ENCODE measurements around the gene DPEP1. TPM values are rescaled to one million over a fixed set of nuclear protein-coding genes. Genes with fewer than 3 reads are reported as not detected.
A peak's percentile ranks its signal among the peaks of the same experiment; 100 is the strongest.

DPEP1 gene
- total and polyA plus RNA-seq, 2 experiments from 2014 or later, result not detected

- no peaks in the 10 kb centered on the region for H3K9me2 ChIP-seq (ENCODE audit: insufficient read depth)
- TF ChIP-seq EZH2phosphoT487 (IDR thresholded peaks at IDR 0.05; ENCODE audit: insufficient read depth, low read depth) (no peak), EZH2 (IDR thresholded peaks at IDR 0.05; ENCODE audit: insufficient read depth, poor library complexity, severe bottlenecking) (no peak)
- no peak overlapping the region for H3K4me2 ChIP-seq (ENCODE audit: unreplicated experiment)
- no peaks in the 10 kb centered on the region for H3K36me3 ChIP-seq (ENCODE audit: low read depth)
- H3K27me3 ChIP-seq (replicated peaks; ENCODE audit: insufficient read depth), result no peaks in the 10 kb centered on the region
- peaks cover 4% of the 10 kb centered on the region; the same call in 1 of the 2 replicates for H3F3A ChIP-seq (ENCODE audit: insufficient read depth)
- no peak overlapping the region for H3K27ac ChIP-seq
- no peak overlapping the region for H3K4me3 ChIP-seq
- no peak overlapping the region for H2AFZ ChIP-seq
- no peaks in the 10 kb centered on the region for H3K9me3 ChIP-seq (ENCODE audit: low read depth)
- H3K9ac ChIP-seq, result no peak overlapping the region
- in situ Hi-C loops (cut with MboI), result no loop called here
- DNase-seq, result no peak
- no peaks in the 10 kb centered on the region for H3K79me2 ChIP-seq (ENCODE audit: insufficient read depth)
- 84 to 85% methylated on average over 17 to 18 of the region's 18 CpGs for WGBS, 2 experiments (ENCODE audit: low coverage in 1 of 2, low lambda C conversion rate in 2 of 2, missing lambda C conversion rate in 2 of 2)
- no peaks in the 10 kb centered on the region for H4K20me1 ChIP-seq (ENCODE audit: insufficient read depth)
- no peaks in the 10 kb centered on the region for H3K4me1 ChIP-seq (ENCODE audit: insufficient read depth)
Measured at GRCh38 chr16:89571636-89572035, 41.8 kb upstream of the DPEP1 start.

GRCh38 chr16:89572073-89572484 lies 41.4 kb upstream of the DPEP1 start:
- no peaks in the 10 kb centered on the region for H3K9me2 ChIP-seq (ENCODE audit: insufficient read depth)
- in situ Hi-C loops (cut with MboI), result no loop called here
- no peaks in the 10 kb centered on the region for H3K27me3 ChIP-seq (replicated peaks; ENCODE audit: insufficient read depth)
- H3K79me2 ChIP-seq (ENCODE audit: insufficient read depth), result no peaks in the 10 kb centered on the region
- TF ChIP-seq EZH2phosphoT487 (IDR thresholded peaks at IDR 0.05; ENCODE audit: insufficient read depth, low read depth) (no peak), EZH2 (IDR thresholded peaks at IDR 0.05; ENCODE audit: insufficient read depth, poor library complexity, severe bottlenecking) (no peak)
- 32 to 41% methylated on average over 14 of the region's 14 CpGs for WGBS, 2 experiments (ENCODE audit: low coverage in 1 of 2, low lambda C conversion rate in 2 of 2, missing lambda C conversion rate in 2 of 2)
- no peaks in the 10 kb centered on the region for H4K20me1 ChIP-seq (ENCODE audit: insufficient read depth)
- no peak overlapping the region for H3K9ac ChIP-seq
- peak; percentile 30 for DNase-seq
- H3K4me1 ChIP-seq (ENCODE audit: insufficient read depth), result no peaks in the 10 kb centered on the region
- no peak overlapping the region for H3K4me3 ChIP-seq
- no peaks in the 10 kb centered on the region for H3K36me3 ChIP-seq (ENCODE audit: low read depth)
- H3K27ac ChIP-seq, result no peak overlapping the region
- H3K4me2 ChIP-seq (ENCODE audit: unreplicated experiment), result no peak overlapping the region
- no peaks in the 10 kb centered on the region for H3K9me3 ChIP-seq (ENCODE audit: low read depth)
- no peaks in the 10 kb centered on the region; the same call in 1 of the 2 replicates for H3F3A ChIP-seq (ENCODE audit: insufficient read depth)
- H2AFZ ChIP-seq, result no peak overlapping the region

GRCh38 chr16:89572485-89573205 lies 40.8 kb upstream of the DPEP1 start:
- H3K4me1 ChIP-seq (ENCODE audit: insufficient read depth), result no peaks in the 10 kb centered on the region
- no peaks in the 10 kb centered on the region for H3K9me2 ChIP-seq (ENCODE audit: insufficient read depth)
- no peaks in the 10 kb centered on the region for H3K27me3 ChIP-seq (replicated peaks; ENCODE audit: insufficient read depth)
- H3K4me3 ChIP-seq, result no peak overlapping the region
- no peak overlapping the region for H3K9ac ChIP-seq
- no peak overlapping the region for H3K27ac ChIP-seq
- DNase-seq, result no peak
- no peaks in the 10 kb centered on the region for H3K9me3 ChIP-seq (ENCODE audit: low read depth)
- H2AFZ ChIP-seq, result no peak overlapping the region
- H3K4me2 ChIP-seq (ENCODE audit: unreplicated experiment), result no peak overlapping the region
- H3K79me2 ChIP-seq (ENCODE audit: insufficient read depth), result no peaks in the 10 kb centered on the region
- H4K20me1 ChIP-seq (ENCODE audit: insufficient read depth), result no peaks in the 10 kb centered on the region
- H3F3A ChIP-seq (ENCODE audit: insufficient read depth), result no peaks in the 10 kb centered on the region; the same call in 1 of the 2 replicates
- WGBS, 2 experiments (ENCODE audit: low coverage in 1 of 2, low lambda C conversion rate in 2 of 2, missing lambda C conversion rate in 2 of 2), result 88% methylated on average over 19 of the region's 19 CpGs
- in situ Hi-C loops (cut with MboI), result no loop called here
- no peak for TF ChIP-seq EZH2phosphoT487 (IDR thresholded peaks at IDR 0.05; ENCODE audit: insufficient read depth, low read depth)
- no peak for TF ChIP-seq EZH2 (IDR thresholded peaks at IDR 0.05; ENCODE audit: insufficient read depth, poor library complexity, severe bottlenecking)
- H3K36me3 ChIP-seq (ENCODE audit: low read depth), result no peaks in the 10 kb centered on the region

- no peaks in the 10 kb centered on the region for H3K27me3 ChIP-seq (replicated peaks; ENCODE audit: insufficient read depth)
- H3K36me3 ChIP-seq (ENCODE audit: low read depth), result no peaks in the 10 kb centered on the region
- H3K79me2 ChIP-seq (ENCODE audit: insufficient read depth), result no peaks in the 10 kb centered on the region
- H4K20me1 ChIP-seq (ENCODE audit: insufficient read depth), result no peaks in the 10 kb centered on the region
- no peaks in the 10 kb centered on the region for H3K4me1 ChIP-seq (ENCODE audit: insufficient read depth)
- H2AFZ ChIP-seq, result peak overlapping the region; percentile 73
- peak overlapping the region; percentile 64 for H3K9ac ChIP-seq
- in situ Hi-C loops (cut with MboI), result no loop called here
- H3K27ac ChIP-seq, result no peak overlapping the region
- H3K4me3 ChIP-seq, result no peak overlapping the region
- H3K9me3 ChIP-seq (ENCODE audit: low read depth), result no peaks in the 10 kb centered on the region
- H3F3A ChIP-seq (ENCODE audit: insufficient read depth), result no peaks in the 10 kb centered on the region; the same call in 1 of the 2 replicates
- WGBS, 2 experiments (ENCODE audit: low coverage in 1 of 2, low lambda C conversion rate in 2 of 2, missing lambda C conversion rate in 2 of 2), result 72 to 76% methylated on average over 25 to 30 of the region's 31 CpGs
- peak overlapping the region; percentile 85 for H3K4me2 ChIP-seq (ENCODE audit: unreplicated experiment)
- H3K9me2 ChIP-seq (ENCODE audit: insufficient read depth), result no peaks in the 10 kb centered on the region
- no peak for TF ChIP-seq EZH2phosphoT487 (IDR thresholded peaks at IDR 0.05; ENCODE audit: insufficient read depth, low read depth)
- no peak for TF ChIP-seq EZH2 (IDR thresholded peaks at IDR 0.05; ENCODE audit: insufficient read depth, poor library complexity, severe bottlenecking)
- DNase-seq, result no peak
Measured at GRCh38 chr16:89573826-89574680, 39.4 kb upstream of the DPEP1 start.
